ENCODE measurements around the gene RASL10A.

DNA sequence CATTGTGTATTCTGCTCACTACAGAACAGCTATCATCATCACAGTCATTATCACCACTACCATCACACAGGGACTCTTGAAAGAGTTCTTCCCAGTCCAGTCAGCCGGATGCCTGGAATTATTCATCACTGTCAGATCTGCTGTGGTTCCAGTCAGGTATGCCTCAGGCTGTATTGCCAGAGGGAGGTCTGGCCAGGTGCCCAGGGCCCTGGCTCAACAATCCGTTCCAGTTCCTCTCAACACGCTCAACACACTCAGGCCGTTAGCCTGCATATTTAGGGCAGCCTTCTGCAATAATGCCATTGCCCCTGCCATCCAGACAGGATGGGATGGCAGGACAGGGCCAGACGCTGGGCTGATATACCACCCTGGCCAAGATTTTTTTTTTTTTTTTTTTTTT lies 28.6 kb upstream of the RASL10A start:
- TF ChIP-seq, protein P1, sequence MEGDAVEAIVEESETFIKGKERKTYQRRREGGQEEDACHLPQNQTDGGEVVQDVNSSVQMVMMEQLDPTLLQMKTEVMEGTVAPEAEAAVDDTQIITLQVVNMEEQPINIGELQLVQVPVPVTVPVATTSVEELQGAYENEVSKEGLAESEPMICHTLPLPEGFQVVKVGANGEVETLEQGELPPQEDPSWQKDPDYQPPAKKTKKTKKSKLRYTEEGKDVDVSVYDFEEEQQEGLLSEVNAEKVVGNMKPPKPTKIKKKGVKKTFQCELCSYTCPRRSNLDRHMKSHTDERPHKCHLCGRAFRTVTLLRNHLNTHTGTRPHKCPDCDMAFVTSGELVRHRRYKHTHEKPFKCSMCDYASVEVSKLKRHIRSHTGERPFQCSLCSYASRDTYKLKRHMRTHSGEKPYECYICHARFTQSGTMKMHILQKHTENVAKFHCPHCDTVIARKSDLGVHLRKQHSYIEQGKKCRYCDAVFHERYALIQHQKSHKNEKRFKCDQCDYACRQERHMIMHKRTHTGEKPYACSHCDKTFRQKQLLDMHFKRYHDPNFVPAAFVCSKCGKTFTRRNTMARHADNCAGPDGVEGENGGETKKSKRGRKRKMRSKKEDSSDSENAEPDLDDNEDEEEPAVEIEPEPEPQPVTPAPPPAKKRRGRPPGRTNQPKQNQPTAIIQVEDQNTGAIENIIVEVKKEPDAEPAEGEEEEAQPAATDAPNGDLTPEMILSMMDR (IDR thresholded peaks at IDR 0.05; ENCODE audit: poor library complexity), result no peak
- no peak for TF ChIP-seq EZH2phosphoT487 (IDR thresholded peaks at IDR 0.05; ENCODE audit: low read depth, severe bottlenecking, unreplicated experiment)

All from hepatocyte (in vitro differentiated cells).